Measurements from ENCODE around the gene STON1.
"Not testable (repeated sequence)": the region's sequence is repeated elsewhere in the genome, so short reads cannot be mapped to it uniquely, and the experiment has no call there.

The STON1 gene

GRCh38 chr2:48607307-48608014 lies 77.5 kb downstream of the STON1 start:
- Histone ChIP-seq H3K27me3 (ENCODE audit: control insufficient read depth in 3 of 3, insufficient read depth in 3 of 3, low read depth in 1 of 3, low read length in 3 of 3) (no peaks in the 10 kb centered on the region), H3K9me3 (replicated peaks in 1 of 2; ENCODE audit: control insufficient read depth in 2 of 2, insufficient read depth in 1 of 2, low read depth in 1 of 2, low read length in 2 of 2) (no peaks in the 10 kb centered on the region), H3K14ac (ENCODE audit: low read length) (no peak overlapping the region), H3K23ac (ENCODE audit: low read depth, low read length, poor library complexity) (no peak overlapping the region), H2BK12ac (ENCODE audit: low read length) (no peak overlapping the region), H4K91ac (ENCODE audit: low read depth, low read length, poor library complexity) (no peak overlapping the region), H3K4me2 (ENCODE audit: insufficient read depth, low read length, poor library complexity, severe bottlenecking) (no peak overlapping the region), H3K4ac (ENCODE audit: low read length) (no peak overlapping the region), H2AK5ac (ENCODE audit: low read depth, low read length) (no peak overlapping the region), H3K18ac (ENCODE audit: low read length) (no peak overlapping the region), H3K79me1 (ENCODE audit: low read depth, low read length) (no peaks in the 10 kb centered on the region), H3K27ac (replicated peaks; ENCODE audit: low read length) (no peak overlapping the region), H3K4me1 (ENCODE audit: control insufficient read depth in 2 of 2, insufficient read depth in 1 of 2, low read depth in 1 of 2, low read length in 2 of 2) (no peaks in the 10 kb centered on the region), H3K36me3 (replicated peaks in 1 of 2; ENCODE audit: control insufficient read depth in 2 of 2, insufficient read depth in 2 of 2, low read length in 2 of 2) (no peaks in the 10 kb centered on the region), H2BK120ac (ENCODE audit: low read depth, low read length) (no peak overlapping the region), H2AFZ (ENCODE audit: low read length) (no peak overlapping the region), H2BK5ac (ENCODE audit: low read length) (no peak overlapping the region), H4K8ac (ENCODE audit: low read depth, low read length) (no peak overlapping the region), H3K4me3 (ENCODE audit: low read length in 2 of 2) (no peak overlapping the region), H2BK15ac (ENCODE audit: low read length) (no peak overlapping the region), H3K9ac (ENCODE audit: low read depth, low read length, poor library complexity) (no peak overlapping the region)
- DNase-seq (ENCODE audit: low spot score), result no peak
- WGBS, 2 donors (ENCODE audit: extremely low coverage in 2 of 2, insufficient read length in 2 of 2, insufficient replicate concordance in 1 of 2), result no CpG with 5 or more reads among the region's 10 CpGs

DNA sequence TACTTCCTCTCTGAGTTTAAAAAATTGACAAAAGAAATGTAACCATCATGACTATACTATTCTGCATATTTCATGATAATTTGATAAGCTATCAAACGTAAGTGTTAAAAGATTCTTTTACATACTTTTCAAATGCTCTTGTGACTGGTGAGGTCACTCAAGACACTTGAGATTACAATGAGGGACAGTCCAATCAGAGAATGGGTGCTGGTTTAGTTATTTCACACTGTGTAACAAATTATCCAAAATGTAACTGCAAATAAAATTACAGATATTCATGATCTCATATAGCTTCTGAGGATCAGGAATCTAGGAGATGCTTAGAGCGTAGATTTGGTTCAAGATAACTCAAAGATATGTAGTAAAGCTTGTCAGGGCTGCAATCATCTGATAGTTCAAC lies 83.3 kb downstream of the STON1 start:
- Histone ChIP-seq H3K4me3 (ENCODE audit: low read length in 2 of 2) (no peak overlapping the region), H4K8ac (ENCODE audit: low read depth, low read length) (no peak overlapping the region), H3K4ac (ENCODE audit: low read length) (no peak overlapping the region), H3K4me1 (ENCODE audit: control insufficient read depth in 2 of 2, insufficient read depth in 1 of 2, low read depth in 1 of 2, low read length in 2 of 2) (no peaks in the 10 kb centered on the region), H3K23ac (ENCODE audit: low read depth, low read length, poor library complexity) (no peak overlapping the region), H3K4me2 (ENCODE audit: insufficient read depth, low read length, poor library complexity, severe bottlenecking) (no peak overlapping the region), H3K18ac (ENCODE audit: low read length) (no peak overlapping the region), H3K9me3 (replicated peaks in 1 of 2; ENCODE audit: control insufficient read depth in 2 of 2, insufficient read depth in 1 of 2, low read depth in 1 of 2, low read length in 2 of 2) (peaks cover 0 to 2% of the 10 kb centered on the region in 2 donors), H3K36me3 (replicated peaks in 1 of 2; ENCODE audit: control insufficient read depth in 2 of 2, insufficient read depth in 2 of 2, low read length in 2 of 2) (no peaks in the 10 kb centered on the region), H2AFZ (ENCODE audit: low read length) (no peak overlapping the region), H2BK120ac (ENCODE audit: low read depth, low read length) (no peak overlapping the region), H4K91ac (ENCODE audit: low read depth, low read length, poor library complexity) (no peak overlapping the region), H2AK5ac (ENCODE audit: low read depth, low read length) (no peak overlapping the region), H2BK12ac (ENCODE audit: low read length) (no peak overlapping the region), H3K27me3 (ENCODE audit: control insufficient read depth in 3 of 3, insufficient read depth in 3 of 3, low read depth in 1 of 3, low read length in 3 of 3) (no peaks in the 10 kb centered on the region), H3K9ac (ENCODE audit: low read depth, low read length, poor library complexity) (no peak overlapping the region), H3K79me1 (ENCODE audit: low read depth, low read length) (no peaks in the 10 kb centered on the region), H3K14ac (ENCODE audit: low read length) (no peak overlapping the region), H2BK15ac (ENCODE audit: low read length) (no peak overlapping the region), H3K27ac (replicated peaks; ENCODE audit: low read length) (no peak overlapping the region), H2BK5ac (ENCODE audit: low read length) (no peak overlapping the region)
- no peak for DNase-seq (ENCODE audit: low spot score)
- WGBS, 2 donors (ENCODE audit: extremely low coverage in 2 of 2, insufficient read length in 2 of 2, insufficient replicate concordance in 1 of 2), result no CpG with 5 or more reads among the region's 2 CpGs

- H3K9ac ChIP-seq (ENCODE audit: low read depth, low read length, poor library complexity); H3K27me3 ChIP-seq (ENCODE audit: control insufficient read depth in 3 of 3, insufficient read depth in 3 of 3, low read depth in 1 of 3, low read length in 3 of 3): not testable (repeated sequence)
These were observed 84.6 kb downstream of the STON1 start for GRCh38 chr2:48614581-48614980.

GRCh38 chr2:48617618-48618017 lies 87.7 kb downstream of the STON1 start, which contains the start of gene GTF2A1L:
Gene GTF2A1L (plus strand): TSS chr2:48617856. CDS start chr2:48617875, 19 bp downstream.
- no peaks in the 10 kb centered on the region for H3K27me3 ChIP-seq (ENCODE audit: control insufficient read depth in 3 of 3, insufficient read depth in 3 of 3, low read depth in 1 of 3, low read length in 3 of 3)
- H3K23ac ChIP-seq (ENCODE audit: low read depth, low read length, poor library complexity), result no peak within 1 kb of the TSS
- H3K14ac ChIP-seq (ENCODE audit: low read length), result peak within 1 kb of the TSS; percentile 64
- H3K9ac ChIP-seq (ENCODE audit: low read depth, low read length, poor library complexity), result peak within 1 kb of the TSS; percentile 50
- no peak within 1 kb of the TSS for H3K4ac ChIP-seq (ENCODE audit: low read length)
- no peak within 1 kb of the TSS for H3K27ac ChIP-seq (replicated peaks; ENCODE audit: low read length)
- no peaks in the 10 kb centered on the region for H3K36me3 ChIP-seq (replicated peaks in 1 of 2; ENCODE audit: control insufficient read depth in 2 of 2, insufficient read depth in 2 of 2, low read length in 2 of 2)
- no peaks in the 10 kb centered on the region for H3K4me1 ChIP-seq (ENCODE audit: control insufficient read depth in 2 of 2, insufficient read depth in 1 of 2, low read depth in 1 of 2, low read length in 2 of 2)
- WGBS, 2 donors (ENCODE audit: extremely low coverage in 2 of 2, insufficient read length in 2 of 2, insufficient replicate concordance in 1 of 2), result 100% methylated on average over 2 of the region's 26 CpGs; no CpG with 5 or more reads in 1 of the 2 donors
- H2BK15ac ChIP-seq (ENCODE audit: low read length), result no peak within 1 kb of the TSS
- no peak within 1 kb of the TSS for H4K8ac ChIP-seq (ENCODE audit: low read depth, low read length)
- H4K91ac ChIP-seq (ENCODE audit: low read depth, low read length, poor library complexity), result no peak within 1 kb of the TSS
- H2AK5ac ChIP-seq (ENCODE audit: low read depth, low read length), result no peak within 1 kb of the TSS
- H3K79me1 ChIP-seq (ENCODE audit: low read depth, low read length), result no peaks in the 10 kb centered on the region
- H3K9me3 ChIP-seq (replicated peaks in 1 of 2; ENCODE audit: control insufficient read depth in 2 of 2, insufficient read depth in 1 of 2, low read depth in 1 of 2, low read length in 2 of 2), result peaks cover 0 to 2% of the 10 kb centered on the region in 2 donors
- no peak within 1 kb of the TSS for H2BK120ac ChIP-seq (ENCODE audit: low read depth, low read length)
- no peak within 1 kb of the TSS for H3K18ac ChIP-seq (ENCODE audit: low read length)
- H2BK5ac ChIP-seq (ENCODE audit: low read length), result no peak within 1 kb of the TSS
- no peak within 1 kb of the TSS for H2AFZ ChIP-seq (ENCODE audit: low read length)
- no peak for DNase-seq (ENCODE audit: low spot score)
- no peak within 1 kb of the TSS for H3K4me2 ChIP-seq (ENCODE audit: insufficient read depth, low read length, poor library complexity, severe bottlenecking)
- H2BK12ac ChIP-seq (ENCODE audit: low read length), result no peak within 1 kb of the TSS
- no peak within 1 kb of the TSS for H3K4me3 ChIP-seq (ENCODE audit: low read length in 2 of 2)

More at GRCh38 chr2:48614581-48614980, 84.6 kb downstream of the STON1 start:
- H2BK120ac ChIP-seq (ENCODE audit: low read depth, low read length); H3K4me1 ChIP-seq (ENCODE audit: control insufficient read depth in 2 of 2, insufficient read depth in 1 of 2, low read depth in 1 of 2, low read length in 2 of 2); H3K14ac ChIP-seq (ENCODE audit: low read length); H3K27ac ChIP-seq (replicated peaks; ENCODE audit: low read length); H4K8ac ChIP-seq (ENCODE audit: low read depth, low read length); H3K36me3 ChIP-seq (replicated peaks in 1 of 2; ENCODE audit: control insufficient read depth in 2 of 2, insufficient read depth in 2 of 2, low read length in 2 of 2); H4K91ac ChIP-seq (ENCODE audit: low read depth, low read length, poor library complexity); H2BK5ac ChIP-seq (ENCODE audit: low read length); H3K4ac ChIP-seq (ENCODE audit: low read length); H2AFZ ChIP-seq (ENCODE audit: low read length); H2BK12ac ChIP-seq (ENCODE audit: low read length); H2BK15ac ChIP-seq (ENCODE audit: low read length); H3K4me3 ChIP-seq (ENCODE audit: low read length in 2 of 2); H3K9me3 ChIP-seq (replicated peaks in 1 of 2; ENCODE audit: control insufficient read depth in 2 of 2, insufficient read depth in 1 of 2, low read depth in 1 of 2, low read length in 2 of 2); H3K79me1 ChIP-seq (ENCODE audit: low read depth, low read length); DNase-seq (ENCODE audit: low spot score); H2AK5ac ChIP-seq (ENCODE audit: low read depth, low read length); H3K18ac ChIP-seq (ENCODE audit: low read length); H3K23ac ChIP-seq (ENCODE audit: low read depth, low read length, poor library complexity); H3K4me2 ChIP-seq (ENCODE audit: insufficient read depth, low read length, poor library complexity, severe bottlenecking): not testable (repeated sequence)
- WGBS, 2 donors (ENCODE audit: extremely low coverage in 2 of 2, insufficient read length in 2 of 2, insufficient replicate concordance in 1 of 2), result no CpG with 5 or more reads among the region's 35 CpGs

Measured in neuronal stem cell (in vitro differentiated cells).